Lower leg skin (tissue), 4 donors: ENCODE results near the gene MYCN. TPM values are rescaled to one million over a fixed set of nuclear protein-coding genes. Genes with fewer than 3 reads are reported as not detected.
A peak's percentile ranks its signal among the peaks of the same experiment; 100 is the strongest.
"Not testable (repeated sequence)": the region's sequence is repeated elsewhere in the genome, so short reads cannot be mapped to it uniquely, and the experiment has no call there.

ENCODE experiments used
- DNase-seq, 2 donors: peaks; one replicate each; pipeline ENCODE4 v3.0.0-alpha.2; 2019; ENCODE audit warnings: low spot score in 2 of 2
- H3K4me3 ChIP-seq: fragments of 200-600 bp; sonication (generic); 2 replicates; pipeline ENCODE4 v1.5.1; 2017; ENCODE audit warnings: mild to moderate bottlenecking, low read depth; ENCODE audit not compliant: poor library complexity, severe bottlenecking
- POLR2A ChIP-seq, 2 donors: fragments of 450-650 bp; IDR thresholded peaks; one replicate each; pipeline ENCODE4 v1.6.1; 2016 to 2017; ENCODE audit warnings: antibody characterized with exemption in 2 of 2, mild to moderate bottlenecking in 1 of 2, moderate library complexity in 1 of 2
- WGBS, 2 donors: methylation state at CpG; one replicate each; pipeline ENCODE4 v1.1.5; 2018; 5-methylcytosine and 5-hydroxymethylcytosine counted together
- intact Hi-C: fragments of 100-400 bp; cut with DNase I; formaldehyde crosslinking; loops from one replicate; pipeline ENCODE4 v1.15.0; 2023; ENCODE audit warnings: low total_unique reads
- total RNA-seq, 4 donors: library from RNA; depleted of rRNA; stranded (reverse); fragments of >200 nt; gene quantifications; one replicate each; pipeline ENCODE4 v1.1.0, GENCODE V29; 2016
- TF ChIP-seq, protein P1 (sequence below), 3 donors: fragments of 450-650 bp; IDR thresholded peaks; one replicate each; pipeline ENCODE4 v1.5.1; 2016; ENCODE audit warnings: antibody characterized with exemption in 3 of 3, mild to moderate bottlenecking in 3 of 3, moderate library complexity in 2 of 3

Gene MYCN
- total RNA-seq, 4 donors from 2014 or later = 0.15 to 1.5 (median 0.64) TPM; not detected in 1

DNA sequence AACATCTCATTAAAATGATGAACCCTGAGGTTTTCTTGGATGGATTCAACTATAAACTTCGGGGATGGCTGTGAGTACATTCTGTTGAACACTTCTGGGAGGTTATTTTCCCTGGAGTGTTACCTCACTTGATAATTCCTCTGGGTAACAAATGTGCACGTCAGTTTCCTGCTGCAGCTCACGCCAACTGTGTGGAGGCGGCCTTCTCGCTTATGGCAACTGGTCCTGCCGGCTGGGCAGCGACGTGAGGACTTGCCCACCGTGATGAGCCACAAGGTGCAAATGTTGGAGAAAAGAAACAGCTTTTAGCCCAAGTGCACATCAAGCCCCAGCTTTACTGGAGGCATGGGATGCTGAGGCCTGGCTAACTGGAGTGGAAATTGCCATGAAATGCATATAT lies 15.9 kb downstream of the MYCN start:
- no peak overlapping the region for H3K4me3 ChIP-seq
- TF ChIP-seq, protein P1, sequence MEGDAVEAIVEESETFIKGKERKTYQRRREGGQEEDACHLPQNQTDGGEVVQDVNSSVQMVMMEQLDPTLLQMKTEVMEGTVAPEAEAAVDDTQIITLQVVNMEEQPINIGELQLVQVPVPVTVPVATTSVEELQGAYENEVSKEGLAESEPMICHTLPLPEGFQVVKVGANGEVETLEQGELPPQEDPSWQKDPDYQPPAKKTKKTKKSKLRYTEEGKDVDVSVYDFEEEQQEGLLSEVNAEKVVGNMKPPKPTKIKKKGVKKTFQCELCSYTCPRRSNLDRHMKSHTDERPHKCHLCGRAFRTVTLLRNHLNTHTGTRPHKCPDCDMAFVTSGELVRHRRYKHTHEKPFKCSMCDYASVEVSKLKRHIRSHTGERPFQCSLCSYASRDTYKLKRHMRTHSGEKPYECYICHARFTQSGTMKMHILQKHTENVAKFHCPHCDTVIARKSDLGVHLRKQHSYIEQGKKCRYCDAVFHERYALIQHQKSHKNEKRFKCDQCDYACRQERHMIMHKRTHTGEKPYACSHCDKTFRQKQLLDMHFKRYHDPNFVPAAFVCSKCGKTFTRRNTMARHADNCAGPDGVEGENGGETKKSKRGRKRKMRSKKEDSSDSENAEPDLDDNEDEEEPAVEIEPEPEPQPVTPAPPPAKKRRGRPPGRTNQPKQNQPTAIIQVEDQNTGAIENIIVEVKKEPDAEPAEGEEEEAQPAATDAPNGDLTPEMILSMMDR (IDR thresholded peaks at IDR 0.05) = no peak
- no peak for TF ChIP-seq POLR2A (IDR thresholded peaks at IDR 0.05)
- DNase-seq = peak in 1 of 2 donors; percentile 70
- intact Hi-C loops = no loop called here
- 75 to 80% methylated on average over 9 of the region's 9 CpGs for WGBS, 2 donors

DNA sequence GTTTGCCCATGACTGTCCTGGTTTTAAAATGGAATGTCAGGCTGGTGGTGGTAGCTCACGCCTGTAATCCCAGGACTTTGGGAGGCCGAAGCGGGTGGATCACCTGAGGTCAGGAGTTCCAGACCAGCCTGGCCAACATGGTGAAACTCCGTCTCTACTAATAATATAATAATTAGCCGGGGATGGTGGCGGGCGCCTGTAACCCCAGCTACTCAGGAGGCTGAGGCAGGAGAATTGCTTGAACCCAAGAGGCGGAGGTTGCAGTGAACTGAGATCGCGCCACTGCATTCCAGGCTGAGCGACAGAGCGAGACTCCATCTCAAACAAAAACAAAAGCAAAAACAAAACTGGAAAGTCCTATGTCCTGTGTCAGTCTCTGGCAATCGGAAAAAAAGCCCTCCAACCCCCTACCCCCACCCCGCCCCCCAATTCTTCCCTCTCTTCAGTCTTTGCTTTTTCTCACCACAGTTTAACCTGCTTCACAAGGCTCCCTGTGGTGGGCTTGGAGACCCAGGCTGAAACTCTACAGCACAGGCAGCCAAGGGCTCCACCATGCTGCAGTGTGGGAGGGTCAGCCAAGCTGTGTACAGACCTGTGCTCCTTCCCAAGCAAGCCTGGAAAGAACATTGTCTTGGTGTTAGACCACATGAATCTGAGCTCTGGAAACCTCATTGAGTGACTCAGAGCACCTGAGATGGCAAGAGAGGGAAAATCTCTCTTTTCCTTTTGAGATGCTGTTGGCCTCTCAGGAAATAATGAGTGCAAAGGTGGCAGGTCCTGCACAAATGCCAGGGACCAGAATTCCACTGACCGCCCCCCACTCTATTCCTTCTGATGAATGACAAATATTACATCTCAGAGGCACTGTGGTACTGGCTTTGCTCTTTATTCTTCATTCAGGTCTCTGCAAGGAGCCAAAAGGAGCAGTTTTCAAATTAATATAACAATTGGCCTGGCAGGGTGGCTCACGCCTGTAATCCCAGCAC lies 16.7 kb downstream of the MYCN start:
- no peak for TF ChIP-seq POLR2A (IDR thresholded peaks at IDR 0.05)
- TF ChIP-seq, protein P1 (IDR thresholded peaks at IDR 0.05) = no peak
- DNase-seq = peak in 1 of 2 donors; percentile 29
- intact Hi-C loops = no loop called here
- no peak overlapping the region for H3K4me3 ChIP-seq
- 95 to 96% methylated on average over 16 of the region's 16 CpGs for WGBS, 2 donors

DNA sequence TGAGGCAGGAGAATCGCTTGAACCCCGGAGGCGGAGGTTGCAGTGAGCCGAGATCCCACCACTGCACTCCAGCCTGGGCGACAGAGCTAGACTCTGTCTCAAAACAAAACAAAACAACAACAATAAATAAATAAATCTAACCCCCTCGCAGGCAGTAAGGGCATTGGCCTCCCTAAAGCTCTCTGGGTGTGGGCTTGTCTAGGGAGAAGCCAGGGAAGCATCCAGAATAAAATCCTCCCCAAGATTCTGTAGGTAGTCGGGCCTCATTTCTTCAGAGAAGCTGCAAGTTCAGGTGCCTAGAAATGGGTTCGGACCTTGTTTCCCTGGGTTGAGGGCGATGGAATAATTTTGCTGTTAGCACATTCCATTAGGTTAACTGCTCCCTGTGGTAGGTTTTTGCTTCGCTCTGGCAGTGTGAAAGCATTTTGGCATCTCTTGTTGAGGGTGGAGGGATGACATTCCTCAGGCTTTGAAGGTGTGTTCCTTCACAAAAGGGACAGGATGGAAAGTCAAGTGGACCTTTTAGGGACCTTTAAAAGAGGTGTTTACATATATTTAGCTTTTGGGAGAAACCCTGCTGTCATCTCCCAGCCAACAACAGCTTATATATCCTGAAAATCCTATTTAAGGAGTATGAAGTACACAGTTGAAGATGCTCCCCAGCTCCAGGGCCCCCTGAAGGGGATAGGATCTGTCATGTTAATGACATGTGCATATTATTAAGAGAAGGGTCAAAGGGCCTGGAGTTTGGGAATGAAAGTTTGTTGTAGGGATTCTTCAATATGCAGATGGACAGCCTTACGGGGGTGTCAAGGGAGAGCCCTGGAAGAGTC lies 17.7 kb downstream of the MYCN start:
- intact Hi-C loops = no loop called here
- H3K4me3 ChIP-seq = no peak overlapping the region
- TF ChIP-seq POLR2A (IDR thresholded peaks at IDR 0.05) = no peak
- TF ChIP-seq, protein P1 (IDR thresholded peaks at IDR 0.05) = no peak
- DNase-seq = peak in 1 of 2 donors; percentile 40
- 86 to 91% methylated on average over 11 of the region's 11 CpGs for WGBS, 2 donors

DNA sequence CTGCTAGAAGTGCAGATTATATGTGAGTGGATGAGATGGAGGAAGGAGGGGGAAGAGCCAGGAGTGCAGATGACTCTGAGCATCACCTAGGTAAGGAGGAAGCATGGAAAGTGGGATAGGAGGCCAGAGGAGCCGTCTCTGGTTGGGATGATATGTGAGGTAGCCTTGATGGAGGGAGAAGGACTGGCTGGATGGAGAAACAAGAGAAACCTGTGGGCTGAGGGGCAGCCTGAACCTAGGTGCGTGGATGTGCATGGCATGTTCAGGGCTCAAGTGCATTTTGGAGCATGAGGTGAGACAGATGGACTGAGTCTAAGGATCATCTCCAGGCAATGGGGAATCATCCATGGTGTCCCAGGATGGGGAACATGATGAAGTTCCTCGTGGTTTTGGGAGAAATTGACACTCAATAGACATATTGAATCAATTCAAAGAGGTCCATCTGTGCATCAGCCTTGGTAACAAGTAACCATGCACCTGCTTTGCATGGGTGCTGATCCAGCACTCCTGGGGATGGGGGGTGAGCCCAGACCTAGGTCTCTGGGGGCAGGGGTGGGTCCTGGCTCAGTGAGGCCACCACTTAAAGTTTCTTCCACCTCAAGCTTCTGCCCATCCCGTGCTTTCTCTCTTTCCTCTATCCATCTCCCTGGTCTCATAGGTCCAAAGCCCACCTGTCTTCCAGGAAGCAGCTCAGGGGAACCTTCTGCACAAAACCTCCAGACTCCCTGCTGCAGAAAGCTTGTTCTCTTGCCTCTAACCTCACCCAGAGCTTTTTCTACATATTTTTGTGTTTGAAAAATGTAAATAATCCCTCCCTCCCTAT lies 19.2 kb downstream of the MYCN start:
- peak in 1 of 2 donors; percentile 48 for DNase-seq
- H3K4me3 ChIP-seq = no peak overlapping the region
- WGBS, 2 donors = 90 to 91% methylated on average over 4 of the region's 4 CpGs
- intact Hi-C loops = no loop called here
- TF ChIP-seq, protein P1 (IDR thresholded peaks at IDR 0.05) = no peak
- TF ChIP-seq POLR2A (IDR thresholded peaks at IDR 0.05) = no peak

DNA sequence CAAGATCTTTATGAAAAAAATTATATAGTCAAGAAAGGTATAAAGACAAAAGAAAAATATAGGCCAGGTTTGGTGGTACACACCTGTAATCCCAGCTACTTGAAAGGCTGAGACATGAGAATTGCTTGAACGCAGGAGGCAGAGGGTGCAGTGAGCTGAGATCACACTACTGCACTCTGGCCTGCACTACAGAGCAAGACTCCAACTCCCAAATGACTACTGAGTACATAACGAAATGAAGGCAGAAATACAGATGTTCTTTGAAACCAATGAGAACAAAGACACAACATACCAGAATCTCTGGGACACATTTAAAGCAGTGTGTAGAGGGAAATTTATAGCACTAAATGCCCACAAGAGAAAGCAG lies 19.8 kb downstream of the MYCN start:
- H3K4me3 ChIP-seq, DNase-seq, intact Hi-C loops: not testable (repeated sequence)
- WGBS, 2 donors = 52 to 60% methylated on average over 2 of the region's 2 CpGs

DNA sequence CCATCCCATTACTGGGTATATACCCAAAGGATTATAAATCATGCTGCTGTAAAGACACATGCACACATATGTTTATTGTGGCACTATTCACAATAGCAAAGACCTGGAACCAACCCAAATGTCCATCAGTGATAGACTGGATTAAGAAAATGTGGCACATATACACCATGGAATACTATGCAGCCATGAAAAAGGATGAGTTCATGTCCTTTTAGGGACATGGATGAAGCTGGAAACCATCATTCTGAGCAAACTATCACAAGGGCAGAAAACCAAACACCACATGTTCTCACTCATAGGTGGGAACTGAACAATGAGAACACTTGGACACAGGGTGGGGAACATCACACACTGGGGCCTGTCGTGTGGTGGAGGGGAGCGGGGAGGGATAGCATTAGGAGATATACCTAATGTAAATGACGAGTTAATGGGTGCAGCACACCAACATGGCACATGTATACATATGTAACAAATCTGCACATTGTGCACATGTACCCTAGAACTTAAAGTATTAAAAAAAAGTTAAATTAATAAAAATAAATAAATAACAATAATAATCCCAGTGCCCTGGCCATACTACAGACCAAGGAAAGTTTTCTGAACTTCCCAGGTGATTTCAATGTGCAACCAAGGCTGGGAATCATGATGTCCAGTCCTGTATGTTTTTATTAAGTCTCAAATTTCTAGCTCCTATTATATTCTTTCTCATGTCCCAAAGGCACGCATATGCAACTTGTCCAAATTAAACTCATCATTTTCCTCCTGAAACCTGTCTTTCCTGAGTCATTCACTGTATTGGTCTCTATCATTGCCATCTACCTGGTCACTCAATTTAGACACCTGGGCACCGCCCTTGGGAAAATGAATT lies 23.0 kb downstream of the MYCN start:
- intact Hi-C loops, DNase-seq, H3K4me3 ChIP-seq: not testable (repeated sequence)
- 86 to 94% methylated on average over 5 of the region's 5 CpGs for WGBS, 2 donors
